Neutrophil (primary cell): ENCODE data around the gene ORMDL3.

Source experiments
- H3K27ac ChIP-seq: fragments of 200-600 bp; sonication (generic); 2 replicates; pipeline ENCODE4 v1.5.1; 2016; ENCODE audit warnings: mild to moderate bottlenecking, moderate library complexity
- H3K27me3 ChIP-seq: fragments of 200-600 bp; sonication (generic); 2 replicates; pipeline ENCODE4 v1.6.0; 2016; ENCODE audit warnings: mild to moderate bottlenecking
- H3K36me3 ChIP-seq: fragments of 200-600 bp; sonication (generic); 2 replicates; pipeline ENCODE4 v1.5.1; 2017
- H3K4me1 ChIP-seq, 2 experiments: fragments of 200-600 bp in 1 of 2; sonication (generic) in 1 of 2; 1 replicate in 1 of 2; 2 replicates in 1 of 2; pipeline versions ENCODE4 v1.5.1 to v1.6.1; 2013 to 2016; ENCODE audit warnings: low read depth in 1 of 2, low read length in 1 of 2, mild to moderate bottlenecking in 1 of 2, moderate library complexity in 1 of 2; ENCODE audit not compliant: control insufficient read depth in 1 of 2, insufficient read depth in 1 of 2
- H3K4me3 ChIP-seq, 2 experiments: fragments of 200-600 bp in 1 of 2; sonication (generic) in 1 of 2; 1 replicate in 1 of 2; 2 replicates in 1 of 2; pipeline ENCODE4 v1.5.1; 2013 to 2016; ENCODE audit warnings: low read depth in 1 of 2, low read length in 1 of 2, mild to moderate bottlenecking in 1 of 2, moderate library complexity in 1 of 2
- H3K9me3 ChIP-seq: fragments of 200-600 bp; sonication (generic); 2 replicates; pipeline ENCODE4 v1.5.1; 2016
- CTCF ChIP-seq: fragments of 200-600 bp; sonication (generic); IDR thresholded peaks from 2 replicates; pipeline ENCODE4 v1.5.1; 2016; ENCODE audit warnings: antibody characterized with exemption

ORMDL3 gene

GRCh38 chr17:39916918-39917317 is 10.5 kb downstream of the ORMDL3 start:
- TF ChIP-seq CTCF = no peak
- Histone ChIP-seq H3K36me3 (peaks cover 24% of the 10 kb centered on the region), H3K9me3 (no peaks in the 10 kb centered on the region), H3K4me1 (peaks cover 5 to 12% of the 10 kb centered on the region in 2 experiments), H3K27me3 (no peaks in the 10 kb centered on the region), H3K27ac (no peak overlapping the region), H3K4me3 (no peak overlapping the region)

- H3K27ac ChIP-seq = no peak overlapping the region
- H3K9me3 ChIP-seq = no peaks in the 10 kb centered on the region
- no peaks in the 10 kb centered on the region for H3K27me3 ChIP-seq
- H3K4me3 ChIP-seq = no peak overlapping the region
- peaks cover 12% of the 10 kb centered on the region for H3K36me3 ChIP-seq
- no peak for TF ChIP-seq CTCF
- H3K4me1 ChIP-seq = peaks cover 5 to 6% of the 10 kb centered on the region in 2 experiments
These were observed 11.8 kb downstream of the ORMDL3 start for GRCh38 chr17:39915559-39915958.

- no peak for TF ChIP-seq CTCF
- Histone ChIP-seq H3K4me1 (peaks cover 5 to 6% of the 10 kb centered on the region in 2 experiments), H3K9me3 (no peaks in the 10 kb centered on the region), H3K27ac (no peak overlapping the region), H3K4me3 (no peak overlapping the region), H3K36me3 (peaks cover 3% of the 10 kb centered on the region), H3K27me3 (no peaks in the 10 kb centered on the region)
These were observed 13.4 kb downstream of the ORMDL3 start for GRCh38 chr17:39913989-39914388.

GRCh38 chr17:39908789-39909352 is 18.5 kb downstream of the ORMDL3 start:
- H3K27me3 ChIP-seq = no peaks in the 10 kb centered on the region
- peaks cover 3% of the 10 kb centered on the region for H3K36me3 ChIP-seq
- H3K9me3 ChIP-seq = no peaks in the 10 kb centered on the region
- H3K4me1 ChIP-seq = no peaks in the 10 kb centered on the region
- TF ChIP-seq CTCF = no peak
- H3K27ac ChIP-seq = no peak overlapping the region
- H3K4me3 ChIP-seq = no peak overlapping the region

GRCh38 chr17:39904990-39905288 is 22.5 kb downstream of the ORMDL3 start:
- no peak overlapping the region for H3K27ac ChIP-seq
- H3K9me3 ChIP-seq = no peaks in the 10 kb centered on the region
- no peaks in the 10 kb centered on the region for H3K27me3 ChIP-seq
- peaks cover 7% of the 10 kb centered on the region for H3K36me3 ChIP-seq
- H3K4me1 ChIP-seq = no peaks in the 10 kb centered on the region
- H3K4me3 ChIP-seq = no peak overlapping the region
- no peak for TF ChIP-seq CTCF
